CD14-positive monocyte (primary cell): ENCODE data around the gene CACNA1E. TPM values are rescaled to one million over a fixed set of nuclear protein-coding genes. Genes with fewer than 3 reads are reported as not detected.

ENCODE experiments used
- DNase-seq, 3 donors: peaks; one replicate each; pipeline ENCODE4 v3.0.0-alpha.2; 2011 to 2022
- H2AFZ ChIP-seq: 2 replicates; pipeline ENCODE4 v1.6.0; 2012; ENCODE audit warnings: mild to moderate bottlenecking, low read depth, low read length, inconsistent platforms; ENCODE audit not compliant: insufficient read depth, poor library complexity, severe bottlenecking
- H3K27ac ChIP-seq, 2 donors: 1 replicate in 1 of 2; 2 replicates in 1 of 2; pipeline ENCODE4 v1.5.1; 2012 to 2013; ENCODE audit warnings: low read length in 2 of 2, control low read depth in 1 of 2, inconsistent platforms in 1 of 2, low read depth in 1 of 2, mild to moderate bottlenecking in 1 of 2
- H3K27me3 ChIP-seq, 2 donors: one replicate each; pipeline versions ENCODE4 v1.6.0 to v1.6.1; 2011 to 2013; ENCODE audit warnings: low read length in 2 of 2; ENCODE audit not compliant: control insufficient read depth in 2 of 2, insufficient read depth in 2 of 2
- H3K36me3 ChIP-seq, 2 donors: replicated peaks in 1 of 2; 1 replicate in 1 of 2; 2 replicates in 1 of 2; pipeline versions ENCODE4 v1.5.1 to v1.6.1; 2012 to 2013; ENCODE audit warnings: low read length in 2 of 2, control low read depth in 1 of 2, inconsistent platforms in 1 of 2, mild to moderate bottlenecking in 1 of 2; ENCODE audit not compliant: insufficient read depth in 2 of 2, control insufficient read depth in 1 of 2
- H3K4me1 ChIP-seq, 2 donors: 1 replicate in 1 of 2; 2 replicates in 1 of 2; pipeline versions ENCODE4 v1.5.1 to v1.6.1; 2012 to 2013; ENCODE audit warnings: low read length in 2 of 2, control low read depth in 1 of 2, inconsistent platforms in 1 of 2, mild to moderate bottlenecking in 1 of 2, moderate library complexity in 1 of 2; ENCODE audit not compliant: insufficient read depth in 2 of 2, control insufficient read depth in 1 of 2
- H3K4me2 ChIP-seq: replicated peaks from 2 replicates; pipeline ENCODE3; 2012; ENCODE audit warnings: low read length, moderate library complexity, mild to moderate bottlenecking; ENCODE audit not compliant: poor library complexity, severe bottlenecking; ENCODE audit errors: extremely low read depth
- H3K4me3 ChIP-seq, 3 experiments: fragments of 200-600 bp in 1 of 3; sonication (generic) in 1 of 3; replicated peaks in 1 of 3; 1 replicate in 2 of 3; 2 replicates in 1 of 3; pipeline ENCODE4 v1.5.1; 2011 to 2013; ENCODE audit warnings: low read length in 3 of 3, mild to moderate bottlenecking in 3 of 3, control low read depth in 2 of 3, low read depth in 2 of 3, inconsistent platforms in 1 of 3, moderate library complexity in 1 of 3
- H3K79me2 ChIP-seq: 2 replicates; pipeline ENCODE4 v1.6.0; 2012; ENCODE audit warnings: mild to moderate bottlenecking, control low read depth, inconsistent platforms, low read length, moderate library complexity; ENCODE audit not compliant: insufficient read depth
- H3K9ac ChIP-seq: 2 replicates; pipeline ENCODE4 v1.6.0; 2017; ENCODE audit warnings: low read length, mild to moderate bottlenecking; ENCODE audit not compliant: insufficient read depth, poor library complexity, severe bottlenecking
- H3K9me3 ChIP-seq, 2 donors: replicated peaks in 1 of 2; 1 replicate in 1 of 2; 2 replicates in 1 of 2; pipeline versions ENCODE4 v1.5.1 to v1.6.1; 2012 to 2013; ENCODE audit warnings: low read length in 2 of 2, control low read depth in 1 of 2; ENCODE audit not compliant: control insufficient read depth in 1 of 2, insufficient read depth in 1 of 2
- H4K20me1 ChIP-seq: 2 replicates; pipeline ENCODE4 v1.6.0; 2012; ENCODE audit warnings: mild to moderate bottlenecking, low read length, control low read depth, moderate library complexity; ENCODE audit not compliant: insufficient read depth
- H3K27ac Mint-ChIP-seq, 7 donors: one replicate each; pipeline ENCODE4 v1.8.0; 2020; ENCODE audit warnings: mild to moderate bottlenecking in 7 of 7, mixed read lengths in 7 of 7, moderate library complexity in 6 of 7, inconsistent platforms in 2 of 7
- H3K27me3 Mint-ChIP-seq, 3 donors: one replicate each; pipeline ENCODE4 v1.8.0; 2021 to 2022; ENCODE audit warnings: low read depth in 3 of 3, mild to moderate bottlenecking in 3 of 3, mixed read lengths in 3 of 3, moderate library complexity in 3 of 3, inconsistent platforms in 1 of 3
- H3K36me3 Mint-ChIP-seq, 2 donors: one replicate each; pipeline ENCODE4 v1.8.0; 2020; ENCODE audit warnings: mixed read lengths in 2 of 2, inconsistent platforms in 1 of 2, mild to moderate bottlenecking in 1 of 2
- H3K4me1 Mint-ChIP-seq: one replicate; pipeline ENCODE4 v1.8.0; 2020; ENCODE audit warnings: mild to moderate bottlenecking, mixed read lengths
- H3K4me3 Mint-ChIP-seq, 2 donors: one replicate each; pipeline ENCODE4 v1.8.0; 2020; ENCODE audit warnings: mild to moderate bottlenecking in 2 of 2, mixed read lengths in 2 of 2, moderate library complexity in 1 of 2
- H3K9me3 Mint-ChIP-seq, 7 donors: one replicate each; pipeline ENCODE4 v1.8.0; 2020 to 2022; ENCODE audit warnings: mixed read lengths in 7 of 7, mild to moderate bottlenecking in 6 of 7, moderate library complexity in 6 of 7, inconsistent platforms in 2 of 7
- CTCF ChIP-seq: fragments of 200-600 bp; IDR thresholded peaks from one replicate; pipeline ENCODE4 v1.8.0; 2022; ENCODE audit warnings: antibody characterized with exemption, mild to moderate bottlenecking
- WGBS: methylation state at CpG from one replicate; pipeline ENCODE4 v1.1.5; 2013; ENCODE audit warnings: missing lambda C conversion rate; ENCODE audit not compliant: insufficient coverage; 5-methylcytosine and 5-hydroxymethylcytosine counted together
- intact Hi-C, 2 donors: fragments of 100-400 bp; cut with micrococcal nuclease; formaldehyde crosslinking; loops; one replicate each; pipeline versions ENCODE4 v1.15.0 to v1.15.1; 2023
- polyA plus RNA-seq, 3 donors: library from polyadenylated mRNA; depleted of rRNA in 1 of 3; unstranded in 2 of 3; stranded (reverse) in 1 of 3; fragments of 300-500 nt in 2 of 3; fragments of >200 nt in 1 of 3; fragmentation: Illumina TruSeq in 2 of 3; gene quantifications; 1 replicate in 2 of 3; 2 replicates in 1 of 3; pipeline ENCODE4 v1.2.3, GENCODE V29; 2012 to 2021

The CACNA1E gene
- polyA plus RNA-seq, 3 donors = 0.04 TPM; not detected in 2

GRCh38 chr1:181451661-181452230 is 31.6 kb upstream of the CACNA1E start:
- peaks cover 0 to 5% (median 4%) of the 10 kb centered on the region in 3 donors for H3K27me3 Mint-ChIP-seq
- WGBS = 90% methylated on average over 3 of the region's 4 CpGs
- H3K4me3 ChIP-seq = no peak overlapping the region

GRCh38 chr1:181452746-181453145 is 30.6 kb upstream of the CACNA1E start:
- TF ChIP-seq CTCF = no peak
- Histone ChIP-seq H3K4me1 (no peaks in the 10 kb centered on the region), H3K27me3 (no peaks in the 10 kb centered on the region), H3K36me3 (no peaks in the 10 kb centered on the region), H3K27ac (no peak overlapping the region), H2AFZ (no peak overlapping the region), H3K9me3 (peaks cover 0 to 2% of the 10 kb centered on the region in 2 donors), H3K4me2 (no peak overlapping the region), H3K79me2 (no peaks in the 10 kb centered on the region), H3K9ac (no peak overlapping the region), H3K4me3 (no peak overlapping the region), H4K20me1 (no peaks in the 10 kb centered on the region)
- Mint-ChIP-seq H3K9me3 (peaks cover 0 to 18% (median 9%) of the 10 kb centered on the region in 7 donors), H3K4me3 (no peak overlapping the region), H3K36me3 (no peaks in the 10 kb centered on the region), H3K4me1 (no peaks in the 10 kb centered on the region), H3K27me3 (peaks cover 0 to 5% (median 4%) of the 10 kb centered on the region in 3 donors), H3K27ac (no peak overlapping the region)
- WGBS = 67% methylated on average over 1 of the region's 3 CpGs
- intact Hi-C loops = no loop called here
- DNase-seq = no peak

More at GRCh38 chr1:181451661-181452230, 31.6 kb upstream of the CACNA1E start:
- no peaks in the 10 kb centered on the region for H4K20me1 ChIP-seq
- no peaks in the 10 kb centered on the region for H3K4me1 ChIP-seq
- H3K36me3 ChIP-seq = no peaks in the 10 kb centered on the region
- Mint-ChIP-seq H3K36me3 (no peaks in the 10 kb centered on the region), H3K27ac (no peak overlapping the region), H3K4me3 (no peak overlapping the region), H3K4me1 (no peaks in the 10 kb centered on the region), H3K9me3 (peaks cover 0 to 11% (median 5%) of the 10 kb centered on the region in 7 donors)
- no peak overlapping the region for H3K9ac ChIP-seq
- H2AFZ ChIP-seq = no peak overlapping the region
- no peaks in the 10 kb centered on the region for H3K9me3 ChIP-seq
- H3K4me2 ChIP-seq = no peak overlapping the region
- no peak overlapping the region for H3K27ac ChIP-seq
- intact Hi-C loops = no loop called here
- TF ChIP-seq CTCF = no peak
- H3K79me2 ChIP-seq = no peaks in the 10 kb centered on the region
- DNase-seq = no peak
- H3K27me3 ChIP-seq = no peaks in the 10 kb centered on the region
